SIG-M5 treated with dmso at 0.1 percent for 504 hours (cell line): ENCODE measurements around the gene NUTM2B.
"Not testable (repeated sequence)": the region's sequence is repeated elsewhere in the genome, so short reads cannot be mapped to it uniquely, and the experiment has no call there.

Experiments
- DNase-seq: peaks from one replicate; lab custom pipeline; 2025; ENCODE audit not compliant: unreplicated experiment; lab: John Stamatoyannopoulos, UW

Gene NUTM2B

GRCh38 chr10:79702927-79703326 is at the start of gene NUTM2B:
Gene NUTM2B, plus strand, starts transcription at chr10:79703227. Its CDS starts 383 bp downstream, at chr10:79703610.
- DNase-seq = not testable (repeated sequence)

GRCh38 chr10:79663287-79663686 is 39.7 kb upstream of the NUTM2B start:
- DNase-seq = not testable (repeated sequence)

- DNase-seq = not testable (repeated sequence)
Measured at GRCh38 chr10:79664686-79665085, 38.3 kb upstream of the NUTM2B start.

DNA sequence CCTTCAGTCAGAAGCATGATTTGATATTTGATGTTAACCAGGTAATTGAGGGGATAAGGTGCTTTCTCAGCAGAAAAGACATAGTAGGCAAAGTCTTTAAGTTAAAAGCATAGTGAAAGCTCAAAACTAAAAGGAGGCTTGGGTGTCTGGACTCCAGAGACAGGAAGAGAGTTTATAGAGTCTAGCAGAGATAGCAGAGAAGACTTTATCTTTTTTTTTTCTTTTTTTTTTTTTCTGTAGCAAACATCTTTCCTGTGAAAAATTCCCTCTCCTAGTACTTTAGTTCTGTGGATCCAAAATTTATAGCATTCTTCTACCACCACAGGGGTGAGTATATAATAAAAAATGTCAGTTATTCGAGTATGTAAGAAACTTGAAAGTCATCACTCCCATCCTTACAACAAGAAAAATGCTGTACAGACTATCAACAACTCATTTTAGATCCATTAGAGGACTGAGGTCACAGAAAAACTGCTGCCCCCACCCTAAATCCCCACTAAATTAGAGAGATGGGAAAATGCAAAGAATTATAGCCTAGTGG is 33.7 kb upstream of the NUTM2B start:
- DNase-seq = not testable (repeated sequence)

DNA sequence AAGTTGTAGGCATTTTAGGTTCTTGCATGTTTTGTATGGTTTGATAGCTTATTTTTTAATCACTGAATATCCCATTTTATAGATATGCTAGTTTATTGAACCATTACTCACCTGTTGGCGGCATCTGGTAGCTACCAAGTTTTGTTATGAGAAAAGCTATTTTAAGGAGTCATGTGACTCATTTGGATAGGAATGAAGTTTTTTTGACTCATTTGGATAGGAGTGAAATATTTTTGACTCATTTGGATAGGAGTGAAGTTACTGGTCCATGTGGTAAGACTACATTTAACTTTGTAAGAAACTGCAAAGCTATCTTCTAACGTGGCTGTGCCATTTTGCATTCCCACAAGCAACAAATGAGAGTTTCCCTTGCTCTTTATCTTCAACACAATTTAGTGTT is 28.1 kb upstream of the NUTM2B start:
- DNase-seq = not testable (repeated sequence)

DNA sequence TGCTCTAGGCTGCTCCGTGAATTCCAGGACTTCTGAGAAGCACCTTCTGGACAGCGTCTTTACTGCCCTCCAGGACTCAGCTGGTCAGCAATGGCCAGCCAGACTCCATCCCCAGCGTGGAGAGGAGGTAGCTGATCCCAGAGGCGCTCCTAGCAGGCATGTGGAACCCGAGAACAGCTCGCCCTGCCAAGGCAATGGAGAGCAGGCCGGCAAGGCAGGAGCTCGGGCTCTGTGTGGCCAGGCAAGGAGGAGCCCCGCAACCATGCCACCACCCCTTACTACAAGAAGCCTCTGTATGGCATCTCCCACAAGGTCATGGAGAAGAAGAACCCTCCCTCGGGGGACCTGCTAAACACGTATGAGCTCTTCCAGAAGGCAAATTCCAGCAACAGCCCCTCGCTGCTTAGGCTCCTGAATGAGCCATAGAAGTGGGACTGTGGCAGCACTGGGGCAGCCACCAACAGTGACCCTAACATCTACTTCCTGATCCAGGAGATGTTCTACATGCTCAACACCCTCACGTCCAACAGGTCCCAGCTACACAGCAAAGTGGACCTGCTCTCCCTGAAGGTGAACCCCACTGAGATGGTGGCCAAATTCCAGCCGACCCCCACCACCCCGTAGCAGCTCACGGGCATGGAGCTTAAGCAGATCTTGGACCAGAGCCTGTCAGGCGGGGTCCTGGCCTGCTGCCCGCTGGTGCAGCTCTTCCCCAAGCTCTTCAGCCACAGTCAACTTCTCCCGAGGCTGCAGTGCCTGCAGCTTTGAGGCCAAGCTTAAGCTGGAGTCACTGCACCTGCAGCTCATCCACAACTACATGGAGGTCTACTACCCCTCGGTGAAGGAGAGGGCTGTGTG is 19.8 kb upstream of the NUTM2B start:
- DNase-seq = not testable (repeated sequence)

- not testable (repeated sequence) for DNase-seq
Measured at GRCh38 chr10:79683884-79684720, 18.9 kb upstream of the NUTM2B start.

- peak; percentile 21 for DNase-seq
Measured at GRCh38 chr10:79685044-79685685, 17.9 kb upstream of the NUTM2B start.

- DNase-seq = not testable (repeated sequence)
Measured at GRCh38 chr10:79686595-79686994, 16.4 kb upstream of the NUTM2B start.

DNA sequence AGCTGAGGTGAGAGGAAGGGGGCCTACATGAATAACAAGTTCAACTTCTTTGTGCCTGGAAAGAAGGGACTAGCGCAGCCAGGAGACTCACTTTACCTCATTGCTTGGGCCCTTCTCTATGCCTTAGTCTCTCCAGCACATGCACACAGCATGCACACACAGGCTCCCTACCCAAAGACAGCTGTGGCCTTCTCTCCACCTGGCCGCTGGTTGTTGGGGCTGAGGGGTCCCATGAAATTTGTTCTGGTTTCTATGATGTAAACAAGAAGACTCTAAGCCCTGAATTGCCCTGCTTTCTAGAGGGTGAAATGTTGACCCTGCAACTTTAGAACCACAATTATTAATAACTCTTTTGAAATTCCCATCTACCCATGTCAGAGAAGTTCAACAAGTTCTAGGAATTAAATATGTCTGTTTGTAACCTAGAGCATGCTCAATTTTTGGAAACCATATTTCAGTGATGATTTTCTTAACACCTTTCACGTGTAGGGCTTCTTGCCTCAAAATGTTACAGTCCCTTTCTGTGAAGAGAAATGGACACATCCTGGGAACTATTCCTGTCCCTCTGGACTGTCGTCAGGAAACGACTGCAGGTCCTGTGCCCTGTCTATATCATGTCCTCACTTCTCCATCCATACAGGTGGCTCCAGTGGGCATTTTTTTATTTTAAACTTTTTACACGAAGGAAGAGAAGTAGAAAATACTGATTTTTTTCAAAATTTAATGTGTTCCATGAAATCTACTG is 15.4 kb upstream of the NUTM2B start:
- DNase-seq = not testable (repeated sequence)

DNA sequence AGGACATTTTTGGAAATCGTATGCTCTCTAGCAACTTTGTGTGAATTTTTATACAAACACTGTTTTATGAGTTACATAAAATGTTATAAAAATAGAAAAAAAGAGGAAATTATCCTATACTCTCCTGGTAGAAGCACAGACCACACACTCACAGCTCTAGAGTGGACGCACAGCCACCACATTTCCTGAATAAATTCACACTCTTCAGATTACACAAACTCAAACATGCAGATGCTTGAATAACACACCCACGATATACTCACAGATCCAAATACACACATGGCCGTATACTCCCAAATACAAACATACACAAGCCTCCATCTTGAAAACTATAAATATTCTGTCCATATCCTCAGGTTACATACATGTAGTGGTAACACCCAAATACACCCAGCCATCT is 14.2 kb upstream of the NUTM2B start:
- not testable (repeated sequence) for DNase-seq

- DNase-seq = not testable (repeated sequence)
Measured at GRCh38 chr10:79696596-79696995, 6.4 kb upstream of the NUTM2B start.

- not testable (repeated sequence) for DNase-seq
Measured at GRCh38 chr10:79697141-79697540, 5.9 kb upstream of the NUTM2B start.

- DNase-seq = not testable (repeated sequence)
Measured at GRCh38 chr10:79700381-79700944, 2.6 kb upstream of the NUTM2B start.

DNA sequence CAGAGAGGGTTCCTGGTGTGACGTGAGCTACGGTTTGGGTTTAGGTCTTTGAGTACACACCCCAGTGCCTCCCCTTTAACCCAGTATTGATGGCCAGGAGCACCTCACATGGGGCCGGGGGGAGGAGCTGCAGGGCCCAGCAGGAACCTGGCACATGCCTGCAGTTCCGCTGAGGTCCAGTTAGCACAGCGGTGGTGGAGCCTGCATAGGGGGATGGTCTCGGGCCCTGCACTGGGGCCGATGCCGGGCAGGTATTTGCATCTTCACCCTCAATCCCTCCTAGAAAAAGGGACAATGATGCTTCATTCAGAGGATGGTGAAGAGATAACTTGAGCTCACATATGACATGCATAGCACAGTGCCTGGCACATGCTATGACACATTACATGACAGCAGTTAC is 4.0 kb downstream of the NUTM2B start:
- not testable (repeated sequence) for DNase-seq

GRCh38 chr10:79714976-79715375 is 11.9 kb downstream of the NUTM2B start:
- not testable (repeated sequence) for DNase-seq

- DNase-seq = not testable (repeated sequence)
Measured at GRCh38 chr10:79716917-79717579, 14.0 kb downstream of the NUTM2B start.

GRCh38 chr10:79720000-79720399 is 17.0 kb downstream of the NUTM2B start:
- DNase-seq = not testable (repeated sequence)

DNA sequence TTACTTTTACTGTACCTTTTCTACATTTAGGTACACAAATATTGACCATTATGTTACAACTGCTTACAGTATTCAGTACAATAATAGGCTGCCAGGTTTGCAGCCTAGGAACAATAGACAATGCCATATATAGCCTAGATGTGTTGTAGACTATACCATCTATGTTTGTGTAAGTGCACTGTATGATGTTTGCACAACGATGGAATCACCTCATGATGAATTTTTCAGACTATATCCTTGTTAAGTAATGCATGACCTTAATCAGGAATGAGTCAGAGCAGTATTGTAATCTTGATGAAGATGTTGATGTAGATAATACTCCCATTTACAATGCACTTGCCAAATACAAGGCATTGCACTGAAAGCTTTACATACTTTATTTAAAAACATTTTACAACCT is 23.6 kb downstream of the NUTM2B start:
- DNase-seq = not testable (repeated sequence)
